Fibroblast of skin of scalp (primary cell): ENCODE measurements around the gene NNAT.
"Not testable (repeated sequence)": the region's sequence is repeated elsewhere in the genome, so short reads cannot be mapped to it uniquely, and the experiment has no call there.

ENCODE experiments used
- DNase-seq: peaks from one replicate; pipeline ENCODE4 v3.0.0-alpha.2; 2013

The NNAT gene

DNA sequence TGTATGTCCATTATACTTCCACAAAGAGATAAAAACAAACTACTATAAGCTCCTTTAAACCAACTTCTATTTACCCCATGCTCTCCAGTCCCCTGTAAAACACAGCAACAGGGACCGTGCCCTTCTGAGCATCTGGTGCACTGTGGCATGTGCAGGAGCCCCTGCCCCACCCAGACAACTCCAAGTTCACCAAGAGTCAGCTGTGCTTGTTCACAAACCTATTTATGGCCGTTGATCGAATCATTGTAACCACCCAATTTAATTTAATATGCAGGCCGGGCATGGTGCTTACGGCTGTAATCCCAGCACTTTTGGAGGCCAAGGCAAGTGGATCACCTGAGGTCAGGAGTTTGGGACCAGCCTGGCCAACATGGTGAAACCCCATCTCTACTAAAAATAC, 20.3 kb downstream of the NNAT start:
- no peak for DNase-seq

DNA sequence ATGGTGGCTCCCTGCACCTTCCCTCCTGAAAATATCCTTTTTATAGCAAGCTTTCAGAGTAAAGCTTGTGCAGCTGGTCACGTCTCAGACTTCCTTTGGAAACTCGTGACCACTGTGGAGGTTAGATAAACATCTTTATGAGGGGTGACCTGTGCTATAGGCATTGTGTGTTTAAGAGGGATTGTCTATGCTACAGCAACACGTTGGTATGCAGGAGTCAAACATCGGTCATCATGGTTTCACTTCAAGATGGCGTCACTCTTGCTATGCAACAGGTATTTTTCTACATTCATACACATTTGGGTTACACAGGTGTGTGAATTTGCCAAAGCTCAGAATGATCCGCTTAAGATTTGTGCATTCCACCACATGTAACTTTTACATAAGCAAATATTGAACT, 21.2 kb downstream of the NNAT start:
- DNase-seq: no peak

DNA sequence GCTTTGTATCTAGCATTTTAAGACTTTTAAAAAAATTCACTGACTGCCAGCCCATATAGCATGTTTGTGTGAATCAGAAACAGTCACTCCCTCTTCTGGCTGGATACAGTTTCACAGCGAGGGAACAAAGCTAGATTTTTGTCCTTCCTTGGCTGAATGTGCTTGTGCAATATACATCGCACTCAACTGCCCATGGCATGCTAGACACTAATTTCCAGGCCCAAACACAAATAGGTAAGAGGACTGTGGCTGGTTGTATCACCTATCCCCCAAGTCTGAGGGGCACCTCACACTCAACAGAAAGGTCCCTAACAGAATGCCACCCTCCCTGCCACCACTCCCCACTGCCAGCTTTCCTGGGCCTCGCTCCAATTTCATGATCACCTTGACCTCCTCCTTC, 22.8 kb downstream of the NNAT start:
- DNase-seq: peak; percentile 36

DNA sequence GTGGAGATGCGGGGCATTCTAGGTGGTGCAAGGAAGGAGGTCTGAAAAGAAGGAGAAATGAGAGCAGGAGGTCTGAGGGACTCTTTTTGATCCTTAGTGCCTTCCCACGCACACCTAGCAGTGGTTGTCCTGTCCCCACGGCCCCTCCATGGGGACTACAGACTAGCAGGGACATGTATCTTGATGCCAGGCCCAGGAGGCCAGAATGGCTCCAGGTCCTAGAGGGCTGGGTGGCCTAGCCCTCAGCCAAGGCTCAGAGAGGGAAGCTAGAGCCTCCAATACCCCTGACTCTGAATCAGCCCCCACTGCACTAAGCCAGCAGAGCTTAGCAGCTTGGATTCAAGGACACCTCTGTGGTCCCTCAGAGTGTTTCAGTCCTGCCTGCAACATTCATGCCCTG, 23.3 kb downstream of the NNAT start:
- no peak for DNase-seq

DNA sequence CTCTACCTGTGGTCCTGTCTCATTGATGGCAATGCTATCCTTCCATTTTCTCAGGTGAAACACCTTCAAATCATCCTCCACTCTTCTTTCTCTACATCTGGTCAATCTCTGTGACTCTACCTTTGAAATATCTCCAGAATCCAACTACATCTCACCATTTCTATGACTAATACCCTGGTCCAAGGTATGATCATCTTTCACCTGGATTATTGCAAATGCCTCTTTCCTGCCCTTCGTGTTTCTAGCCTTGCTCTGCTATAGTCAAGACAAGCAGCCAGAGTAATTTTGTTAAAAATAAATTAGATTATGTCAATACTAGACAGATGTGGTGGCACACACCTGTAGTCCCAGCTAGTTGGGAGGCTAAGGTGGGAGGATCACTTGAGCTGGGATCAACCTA, 24.5 kb downstream of the NNAT start:
- DNase-seq: no peak

DNA sequence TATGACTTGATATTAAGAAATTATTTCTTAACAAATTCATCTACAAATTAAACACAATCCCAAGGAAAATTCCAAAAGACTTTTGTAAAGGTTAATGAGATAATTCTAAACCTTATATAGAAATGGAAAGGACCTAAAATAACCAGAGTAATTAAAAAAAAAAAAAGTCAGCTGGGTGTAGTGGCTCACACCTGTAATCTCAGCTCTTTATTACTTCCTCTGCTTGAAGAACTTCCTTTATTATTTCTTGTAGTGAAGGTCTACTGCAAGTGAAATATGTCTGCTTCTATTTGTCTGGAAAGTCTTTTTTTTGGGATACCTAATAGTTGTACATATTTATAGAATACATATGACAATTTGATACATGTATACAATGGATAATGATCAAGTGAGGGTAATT, 26.9 kb downstream of the NNAT start:
- DNase-seq: no peak

DNA sequence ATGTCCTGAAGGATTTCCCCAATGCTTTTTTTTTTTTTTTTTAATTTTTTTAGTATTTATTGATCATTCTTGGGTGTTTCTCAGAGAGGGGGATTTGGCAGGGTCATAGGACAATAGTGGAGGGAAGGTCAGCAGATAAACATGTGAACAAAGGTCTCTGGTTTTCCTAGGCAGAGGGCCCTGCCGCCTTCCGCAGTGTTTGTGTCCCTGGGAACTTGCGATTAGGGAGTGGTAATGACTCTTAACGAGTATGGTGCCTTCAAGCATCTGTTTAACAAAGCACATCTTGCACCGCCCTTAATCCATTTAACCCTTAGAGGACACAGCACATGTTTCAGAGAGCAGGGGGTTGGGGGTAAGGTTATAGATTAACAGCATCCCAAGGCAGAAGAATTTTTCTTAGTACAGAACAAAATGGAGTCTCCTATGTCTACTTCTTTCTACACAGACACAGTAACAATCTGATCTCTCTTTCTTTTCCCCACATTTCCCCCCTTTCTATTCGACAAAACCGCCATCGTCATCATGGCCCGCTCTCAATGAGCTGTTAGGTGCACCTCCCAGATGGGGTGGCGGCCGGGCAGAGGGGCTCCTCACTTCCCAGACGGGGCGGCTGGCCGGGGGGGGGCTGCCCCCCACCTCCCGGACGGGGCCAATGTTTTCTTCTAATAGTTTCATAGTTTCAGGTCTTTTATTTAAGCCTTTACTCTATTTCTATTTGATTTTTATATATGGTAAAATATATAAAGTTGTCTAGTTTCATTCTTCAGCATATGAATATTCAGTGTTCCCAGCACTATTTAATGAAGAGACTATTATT, 29.3 kb downstream of the NNAT start:
- not testable (repeated sequence) for DNase-seq

DNA sequence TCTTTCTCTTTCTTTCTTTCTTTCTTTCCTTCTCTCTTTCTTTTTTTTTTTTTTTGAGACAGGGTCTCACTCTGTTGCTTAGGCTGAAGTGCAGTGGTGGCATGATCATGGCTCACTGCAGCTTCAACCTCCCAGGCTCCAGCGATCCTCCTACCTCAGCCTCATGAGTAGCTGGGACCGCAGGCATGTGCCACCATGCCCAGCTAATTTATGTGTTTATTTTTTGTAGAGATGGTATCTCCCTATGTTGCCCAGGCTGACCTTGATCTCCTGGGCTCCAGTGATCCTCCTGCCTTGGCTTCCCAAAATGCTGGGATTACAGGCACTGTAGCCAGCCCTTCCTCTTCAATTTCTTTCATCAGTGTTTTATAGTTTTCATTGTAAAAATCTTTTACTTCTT, 30.6 kb downstream of the NNAT start:
- DNase-seq: not testable (repeated sequence)

DNA sequence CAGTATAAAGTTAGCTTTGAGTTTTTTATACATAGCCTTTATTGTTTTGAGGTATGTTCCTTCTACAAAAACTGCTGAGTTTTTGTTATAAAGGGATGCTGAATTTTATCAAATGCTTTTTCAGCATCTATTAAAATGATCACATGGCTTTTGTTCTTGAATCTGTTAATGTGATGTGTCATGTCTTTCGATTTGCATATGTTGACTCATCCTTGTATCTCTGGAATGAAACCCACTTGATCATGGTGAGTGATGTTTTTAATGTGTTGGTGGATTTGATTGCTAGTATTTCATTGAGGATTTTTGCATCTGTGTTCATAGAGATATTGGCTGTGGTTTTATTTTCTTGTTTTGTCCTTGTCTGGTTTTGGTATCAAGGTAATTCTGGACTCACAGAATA, 31.4 kb downstream of the NNAT start:
- peak; percentile 31 for DNase-seq

DNA sequence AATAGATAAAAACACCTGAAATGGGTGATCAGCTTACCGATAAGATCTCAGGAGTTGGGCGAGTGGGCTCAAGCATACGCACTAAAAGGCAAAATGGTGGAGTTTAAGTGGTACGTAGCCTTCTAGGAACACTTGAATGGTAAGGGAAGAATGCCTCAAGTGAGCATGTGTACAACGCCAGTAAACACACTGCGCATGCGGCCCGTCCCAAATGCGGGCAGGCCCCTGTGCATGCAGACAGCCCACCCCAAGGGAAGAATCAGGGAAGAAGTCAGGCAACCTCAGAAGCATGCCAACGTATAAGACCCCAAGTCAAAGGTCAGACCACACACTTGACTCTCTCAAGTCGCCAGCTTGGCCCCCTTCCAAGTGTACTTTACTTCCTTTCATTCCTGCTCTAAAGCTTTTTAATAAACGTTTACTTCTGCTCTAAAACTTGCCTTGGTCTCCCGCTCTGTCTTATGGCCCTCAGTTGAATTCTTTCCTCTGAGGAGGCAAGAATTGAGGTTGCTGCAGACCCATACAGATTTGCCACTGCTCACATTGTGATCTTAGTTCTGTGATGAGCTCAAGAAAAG, 33.8 kb downstream of the NNAT start:
- not testable (repeated sequence) for DNase-seq

DNA sequence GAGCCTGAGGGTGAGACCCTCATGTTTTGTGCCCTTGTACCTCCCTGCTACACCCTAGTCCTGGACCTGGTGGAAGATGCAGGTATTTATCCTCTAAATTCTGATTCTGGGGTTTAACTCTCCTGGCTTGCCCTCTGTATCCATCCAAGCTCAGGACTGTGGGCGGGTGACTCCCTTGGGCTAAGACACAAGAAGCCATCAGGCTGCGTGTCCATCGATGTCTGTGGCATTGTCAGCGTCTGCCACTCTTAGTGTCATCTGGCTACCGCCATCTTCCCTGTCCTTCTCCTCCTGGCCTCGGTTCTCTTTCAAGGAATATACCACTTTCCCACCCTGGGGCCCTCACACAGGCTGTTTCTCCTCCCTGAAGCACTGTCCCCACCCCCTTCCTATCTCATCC, 35.5 kb downstream of the NNAT start:
- DNase-seq: no peak

DNA sequence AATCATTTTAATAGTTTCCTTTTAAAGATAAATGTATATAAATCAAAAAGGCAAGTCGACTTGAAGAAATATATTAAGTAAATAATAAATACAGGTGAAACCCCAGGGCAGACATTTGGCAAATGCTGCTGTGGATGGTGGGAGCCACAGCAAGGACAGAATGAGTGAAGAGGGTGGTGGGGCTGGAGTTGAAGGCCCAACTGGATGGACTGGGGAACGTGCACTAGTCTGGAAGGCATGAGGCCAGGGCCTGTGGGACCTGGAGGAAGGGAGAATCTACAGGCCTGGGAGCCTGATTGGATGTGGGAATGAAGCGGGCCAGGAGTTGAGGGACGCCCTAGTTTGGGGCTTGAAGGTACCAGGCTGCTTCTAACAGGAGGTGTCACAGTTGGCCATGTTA, 37.3 kb downstream of the NNAT start:
- no peak for DNase-seq

DNA sequence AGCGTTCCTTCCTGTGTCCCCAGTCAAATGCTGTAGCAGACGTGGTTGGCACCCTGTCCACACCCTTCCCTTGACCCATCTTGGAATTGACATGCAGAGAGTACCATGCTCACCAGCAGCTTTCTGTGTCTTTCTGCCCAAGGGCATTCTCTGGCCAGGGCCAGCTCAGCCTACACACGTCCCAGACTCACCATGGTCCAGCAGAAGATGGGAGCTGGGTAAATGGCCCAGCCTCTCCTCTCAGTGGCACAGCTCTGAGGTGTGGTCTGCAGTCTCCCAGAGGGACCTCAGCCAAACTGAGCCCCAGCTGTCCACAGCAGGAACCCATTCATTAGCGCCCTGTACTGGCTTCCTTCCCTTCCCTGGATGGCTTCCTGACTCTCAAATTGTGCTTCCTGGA, 37.7 kb downstream of the NNAT start:
- no peak for DNase-seq

DNA sequence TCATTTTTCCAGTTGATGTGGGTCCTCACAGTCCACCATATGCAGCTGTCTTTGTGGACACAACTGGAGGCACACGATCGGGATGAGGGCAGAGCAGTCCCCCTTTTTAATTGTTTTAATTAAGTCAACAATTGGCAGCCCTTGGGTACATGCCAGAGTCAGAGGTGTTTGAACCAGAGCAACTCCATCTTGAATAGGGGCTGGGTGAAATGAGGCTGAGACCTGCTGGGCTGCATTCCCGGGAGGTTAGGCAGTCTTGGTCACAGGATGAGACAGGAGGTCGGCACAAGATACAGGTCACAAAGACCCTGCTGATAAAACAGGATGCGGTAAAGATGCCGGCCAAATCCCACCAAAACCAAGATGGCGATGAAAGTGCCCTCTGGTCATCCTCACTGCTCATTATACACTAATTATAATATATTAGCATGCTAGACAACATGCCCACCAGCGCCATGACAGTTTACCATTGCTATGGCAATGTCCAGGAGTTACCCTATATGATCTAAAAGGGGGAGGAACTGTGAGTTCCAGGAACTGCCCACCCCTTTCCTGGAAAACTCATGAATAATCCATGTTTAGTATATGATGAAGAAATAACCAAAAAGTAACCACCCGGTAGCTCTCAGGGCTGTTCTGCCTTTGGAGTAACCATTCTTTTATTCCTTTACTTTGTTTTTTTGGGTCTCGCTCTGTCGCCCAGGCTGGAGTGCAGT, 38.4 kb downstream of the NNAT start:
- no peak for DNase-seq

DNA sequence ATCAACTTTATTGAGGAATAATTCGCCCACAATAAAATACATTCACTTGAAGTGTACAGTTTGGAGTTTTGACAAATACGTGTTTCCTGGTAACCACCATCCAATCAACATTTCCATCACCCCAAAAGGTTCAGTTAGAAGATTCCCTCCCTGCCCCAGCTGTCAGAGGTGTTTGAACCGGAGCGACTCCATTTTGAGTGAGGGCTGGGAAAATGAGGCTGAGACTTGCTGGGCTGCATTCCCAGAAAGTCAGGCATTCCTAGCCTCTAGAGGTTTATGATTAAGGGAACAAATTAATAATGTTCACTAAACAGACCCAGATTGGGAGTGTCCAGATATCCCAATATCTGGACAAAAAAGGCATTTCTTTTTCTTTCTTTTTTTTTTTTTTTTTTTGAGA, 39.6 kb downstream of the NNAT start:
- DNase-seq: no peak

DNA sequence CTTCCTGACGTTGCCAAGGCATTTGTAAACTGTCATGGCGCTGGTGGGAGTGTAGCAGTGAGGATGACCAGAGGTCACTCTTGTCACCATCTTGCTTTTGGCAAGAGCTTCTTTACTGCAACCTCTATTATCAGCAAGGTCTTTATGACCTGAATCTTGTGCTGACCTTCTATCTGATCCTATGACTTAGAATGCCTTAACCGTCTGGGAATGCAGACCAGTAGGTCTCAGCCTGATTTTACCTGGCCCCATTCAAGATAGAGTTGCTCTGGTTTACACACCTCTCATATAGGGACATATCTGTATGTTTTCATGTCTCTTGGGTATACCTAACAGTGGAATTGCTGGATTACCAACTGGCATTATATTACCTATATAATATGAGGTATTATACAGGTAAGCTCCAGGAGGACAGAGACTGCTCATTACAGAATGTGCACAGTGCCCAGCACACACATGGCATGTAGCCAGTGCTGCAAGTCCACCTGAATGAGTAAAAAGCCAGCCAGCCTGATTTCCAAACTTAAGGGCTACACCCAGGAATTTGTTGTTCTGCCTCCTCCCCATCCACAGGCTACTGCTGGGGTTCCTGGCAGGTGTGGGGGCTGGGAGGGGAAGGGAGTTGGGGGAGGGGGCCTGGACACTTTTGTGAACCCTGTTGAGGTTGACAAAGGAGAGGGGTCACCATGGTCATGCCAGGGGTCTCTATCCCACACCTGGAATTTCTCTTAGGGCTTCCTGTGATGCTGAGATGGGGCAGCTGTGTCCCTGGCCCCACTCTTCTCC, 41.8 kb downstream of the NNAT start:
- DNase-seq: no peak

DNA sequence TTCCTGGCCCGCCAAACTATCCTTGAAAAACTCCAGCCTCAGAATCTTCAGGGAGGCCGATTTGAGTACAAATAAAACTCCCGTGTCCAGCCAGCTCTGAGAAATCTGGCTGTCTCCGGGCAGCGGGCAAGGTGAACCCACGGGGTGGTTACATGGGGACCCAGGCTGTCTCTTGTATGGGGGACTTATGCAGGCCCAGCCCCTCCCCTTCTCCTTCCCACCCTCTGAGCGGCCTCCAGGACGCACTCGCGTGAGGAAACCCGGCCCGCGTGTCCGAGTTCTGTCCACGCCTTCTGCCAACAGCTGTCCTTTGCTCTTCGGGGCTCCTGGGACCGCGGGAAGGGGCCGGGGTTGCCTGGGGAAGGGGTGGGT, 43.0 kb downstream of the NNAT start:
- no peak for DNase-seq

DNA sequence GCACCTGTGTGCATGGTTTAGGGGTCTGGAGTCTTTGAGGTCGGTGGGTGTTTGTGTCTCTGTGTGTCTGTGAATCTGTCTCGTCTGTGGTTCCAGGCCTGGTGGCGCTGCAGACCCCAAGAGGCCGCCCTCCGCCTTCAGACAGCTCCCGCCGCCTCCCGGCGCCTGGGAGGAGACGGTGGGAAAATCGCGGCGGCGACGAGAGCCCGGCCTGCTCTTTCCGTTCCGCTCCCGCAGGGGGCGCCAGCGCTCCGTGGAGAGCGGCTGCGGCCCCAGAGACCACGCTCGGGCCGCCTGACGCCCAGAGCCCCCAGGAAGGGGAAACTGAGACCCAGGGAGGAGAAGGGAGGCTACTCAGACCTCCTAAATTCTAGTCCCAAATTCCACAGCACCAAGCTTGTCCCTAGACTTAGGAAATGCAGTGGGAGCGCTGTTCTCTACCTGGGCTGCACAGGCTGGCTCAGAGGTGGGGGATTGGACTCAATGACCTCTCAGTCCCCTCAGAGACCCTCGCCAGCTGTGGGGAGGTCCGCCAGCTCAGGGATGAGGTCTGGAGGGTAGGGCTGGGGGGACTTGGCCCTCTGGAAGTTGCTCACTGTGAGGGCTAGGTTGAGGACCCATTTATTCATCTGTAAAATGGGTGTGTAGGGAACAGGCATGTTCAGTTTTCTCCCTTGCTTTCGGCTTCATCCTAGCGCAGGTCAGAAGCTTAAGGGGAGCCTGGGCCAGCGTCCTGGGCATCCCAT, 43.5 kb downstream of the NNAT start:
- peak; percentile 27 for DNase-seq

DNA sequence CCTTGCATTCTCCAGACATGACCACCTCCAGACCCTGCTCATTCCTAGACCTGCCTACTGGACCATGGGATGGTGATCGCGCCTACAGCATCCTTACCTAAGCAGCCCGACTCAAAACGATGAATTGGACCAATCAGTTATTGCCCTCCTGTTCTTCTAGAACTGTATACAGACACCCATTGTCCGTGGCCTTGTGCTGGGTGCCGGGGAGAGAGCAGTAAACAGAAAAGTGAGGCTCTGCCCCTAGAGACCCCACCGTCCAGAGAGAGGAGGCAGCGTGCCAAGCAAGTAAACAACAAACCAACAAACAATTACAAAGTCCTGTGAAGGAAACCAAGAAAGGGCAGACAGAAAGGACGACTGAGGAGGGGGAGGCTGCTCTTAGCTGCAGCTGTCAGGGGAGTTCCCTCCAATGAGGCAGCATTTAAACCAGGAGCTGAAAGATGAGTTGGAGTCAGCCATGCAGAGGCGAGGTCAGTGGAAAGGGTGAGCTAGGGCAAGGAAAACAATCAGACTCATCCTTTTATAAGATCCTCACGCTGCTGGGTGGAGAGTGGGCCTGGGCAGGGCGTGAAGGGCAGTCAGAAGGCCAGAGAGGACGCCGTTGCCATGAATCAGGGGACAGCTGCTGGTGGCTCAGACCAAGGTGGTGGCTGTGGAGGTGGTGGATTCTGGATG, 44.2 kb downstream of the NNAT start:
- no peak for DNase-seq

DNA sequence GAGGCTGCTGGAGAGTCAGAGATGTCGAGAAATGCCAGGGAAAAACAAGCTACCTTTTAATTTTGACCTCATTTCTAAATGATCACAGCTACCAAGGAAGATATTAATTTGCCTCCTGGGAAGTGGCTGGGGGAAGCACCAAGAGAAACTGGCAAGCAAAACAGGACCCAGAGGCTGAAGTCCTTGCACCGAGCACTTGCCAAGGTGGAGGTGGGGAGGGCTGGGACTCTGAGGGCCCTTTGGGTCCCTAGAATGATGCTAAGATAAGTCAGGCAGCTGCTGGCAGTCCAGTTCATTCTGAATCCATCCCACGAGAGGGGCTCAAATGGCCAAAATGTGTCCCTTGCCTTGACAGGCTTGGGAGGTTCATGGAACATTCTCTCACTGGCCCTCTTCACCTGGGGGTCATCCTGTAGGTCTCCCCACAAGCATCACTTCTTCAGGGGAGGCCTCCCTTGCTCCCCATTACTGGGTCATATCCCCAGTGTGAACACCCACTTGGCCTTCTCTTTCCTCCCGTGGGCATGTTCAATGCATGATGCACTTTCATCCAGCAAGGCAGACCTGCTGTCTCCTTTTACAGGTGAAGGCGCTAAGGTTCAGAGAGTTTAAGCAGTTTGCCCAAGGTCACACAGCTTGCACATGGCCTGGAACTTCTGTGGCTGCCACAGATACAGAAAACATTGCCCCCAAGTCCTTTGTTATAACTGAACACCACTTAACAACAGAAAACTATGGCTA, 45.7 kb downstream of the NNAT start:
- no peak for DNase-seq

DNA sequence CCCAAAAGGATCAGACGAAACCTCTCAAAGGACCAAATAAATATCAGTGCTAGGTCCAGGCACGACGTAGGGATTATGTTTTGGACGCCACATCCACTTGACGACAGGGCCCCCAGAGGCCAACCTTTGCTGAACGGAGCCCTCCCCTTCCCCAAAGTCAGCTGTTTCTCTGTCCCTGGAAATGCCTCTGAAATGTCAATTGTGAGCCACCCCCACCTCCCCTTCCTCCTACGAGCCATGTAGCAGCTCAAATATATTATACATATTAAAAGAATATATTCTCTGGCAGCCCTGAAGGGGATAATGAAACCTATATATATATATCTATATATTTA, 46.2 kb downstream of the NNAT start:
- no peak for DNase-seq
